ENCODE results near the gene HPS1. TPM values are rescaled to one million over a fixed set of nuclear protein-coding genes. Genes with fewer than 3 reads are reported as not detected.

Gene HPS1
- total and polyA plus RNA-seq, 2 of the 8 experiments (the other 6 are each of a cell fraction or from before 2014, with no cell fraction given): 38.7 to 61.7 TPM

- TF ChIP-seq PHF8 (conservative IDR thresholded peaks at IDR 0.05; ENCODE audit: low read depth, low read length): no peak
- TF ChIP-seq HDAC6 (IDR thresholded peaks at IDR 0.05; ENCODE audit: low read depth, low read length): no peak
- TF ChIP-seq ASH2L (IDR thresholded peaks at IDR 0.05; ENCODE audit: low read length): no peak
- no peak for TF ChIP-seq CTBP2 (IDR thresholded peaks at IDR 0.05; ENCODE audit: borderline replicate concordance, insufficient read depth, insufficient read length, low read length)
These were observed 68.0 kb downstream of the HPS1 start (continued) for GRCh38 chr10:98378722-98379121.

All from H1 (cell line).